COLO829 (cell line): ENCODE results near the gene PLK3.
"Not testable (repeated sequence)": the region's sequence is repeated elsewhere in the genome, so short reads cannot be mapped to it uniquely, and the experiment has no call there.

Source experiments
- DNase-seq: peaks from one replicate; pipeline ENCODE4 v3.0.0; 2012; ENCODE audit warnings: low spot score

The PLK3 gene

GRCh38 chr1:44787506-44787905 lies 12.7 kb upstream of the PLK3 start:
- DNase-seq = no peak

- DNase-seq = no peak
These were observed 11.9 kb upstream of the PLK3 start, which contains the start of gene BEST4 for GRCh38 chr1:44788120-44788860. BEST4 (minus strand) TSS chr1:44788170; CDS start chr1:44787705, 465 bp downstream.

- no peak for DNase-seq
These were observed 9.0 kb upstream of the PLK3 start for GRCh38 chr1:44790968-44791801.

GRCh38 chr1:44792736-44793502 lies 7.3 kb upstream of the PLK3 start:
- DNase-seq = no peak

DNA sequence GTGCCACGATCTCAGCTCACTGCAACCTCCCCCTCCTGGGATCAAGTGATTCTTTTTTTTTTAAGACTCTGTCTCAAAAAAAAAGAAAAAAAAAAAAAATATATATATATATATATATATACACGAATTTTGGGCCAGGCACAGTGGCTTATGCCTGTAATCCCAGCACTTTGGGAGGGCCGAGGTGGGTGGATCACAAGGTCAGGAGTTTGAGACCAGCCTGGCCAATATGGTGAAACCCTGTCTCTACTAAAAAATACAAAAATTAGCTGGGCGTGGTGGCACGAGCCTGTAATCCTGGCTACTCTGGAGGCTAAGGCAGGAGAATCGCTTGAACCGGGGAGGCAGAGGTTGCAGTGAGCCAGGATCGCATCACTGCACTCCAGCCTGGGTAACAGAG lies 2.3 kb upstream of the PLK3 start:
- not testable (repeated sequence) for DNase-seq

DNA sequence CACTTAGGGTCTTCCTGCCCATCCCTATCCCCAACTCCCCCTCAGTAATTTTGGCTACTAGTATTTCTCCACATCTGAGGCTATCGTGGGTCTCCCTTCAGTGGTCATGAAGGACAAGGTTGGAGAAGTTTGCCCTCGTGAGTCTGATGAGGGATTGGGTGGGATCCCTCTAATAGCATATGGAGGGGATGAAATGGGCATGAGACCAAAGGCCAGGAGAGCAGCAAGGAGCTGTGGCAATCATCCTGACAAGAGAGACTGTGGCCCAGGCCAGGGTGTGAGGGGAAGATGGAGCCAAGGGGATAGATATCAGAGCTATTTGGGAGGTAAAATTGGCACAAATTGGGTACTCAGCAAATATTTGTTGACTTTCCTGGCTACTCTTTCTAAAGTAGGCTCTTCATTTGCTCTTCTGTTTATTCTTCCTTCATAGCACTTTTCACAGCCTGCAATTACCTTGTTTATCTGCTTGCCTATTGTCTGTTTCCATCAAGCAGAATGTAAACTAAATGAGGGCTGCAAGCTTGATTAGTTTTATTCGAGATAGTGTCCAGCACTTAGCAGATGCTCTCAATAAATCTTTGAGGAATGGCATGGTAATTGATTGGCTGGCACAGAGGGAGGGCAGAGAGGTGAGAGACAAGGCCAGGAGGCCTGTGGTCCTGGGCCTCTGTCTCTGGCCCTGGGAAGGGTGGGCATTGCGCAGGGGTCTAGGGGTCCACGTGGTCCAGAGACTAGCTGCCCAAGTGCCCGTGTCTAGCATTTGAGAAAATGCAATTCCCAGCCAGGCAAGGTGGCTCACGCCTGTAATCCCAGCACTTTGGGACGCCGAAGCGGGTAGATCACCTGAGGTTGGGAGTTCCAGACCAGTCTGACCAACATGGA lies 1.5 kb upstream of the PLK3 start:
- DNase-seq = no peak

GRCh38 chr1:44801491-44802305 lies 1.5 kb downstream of the PLK3 start:
- DNase-seq = no peak

- DNase-seq = no peak
These were observed 2.3 kb downstream of the PLK3 start for GRCh38 chr1:44802306-44803061.

- no peak for DNase-seq
These were observed 2.8 kb downstream of the PLK3 start for GRCh38 chr1:44803062-44803311.

- DNase-seq = no peak
These were observed 3.3 kb downstream of the PLK3 start for GRCh38 chr1:44803312-44804095.

- DNase-seq = no peak
These were observed 5.3 kb downstream of the PLK3 start for GRCh38 chr1:44805311-44806024.

- DNase-seq = no peak
These were observed 6.0 kb downstream of the PLK3 start for GRCh38 chr1:44806025-44806703.

GRCh38 chr1:44806704-44807363 lies 6.7 kb downstream of the PLK3 start, which contains the start of gene DYNLT4:
DYNLT4 (minus strand) TSS chr1:44807351; CDS start chr1:44806668, 683 bp downstream.
- DNase-seq = no peak

- peak; percentile 92 for DNase-seq
These were observed 7.3 kb downstream of the PLK3 start for GRCh38 chr1:44807364-44808062.

- DNase-seq = peak; percentile 72
These were observed 8.1 kb downstream of the PLK3 start, which contains the start of gene BTBD19 for GRCh38 chr1:44808063-44808937. BTBD19 (plus strand) TSS chr1:44808523; CDS start chr1:44808821, 298 bp downstream.
